ENCODE data around the gene ZNF10.

Gene ZNF10

DNA sequence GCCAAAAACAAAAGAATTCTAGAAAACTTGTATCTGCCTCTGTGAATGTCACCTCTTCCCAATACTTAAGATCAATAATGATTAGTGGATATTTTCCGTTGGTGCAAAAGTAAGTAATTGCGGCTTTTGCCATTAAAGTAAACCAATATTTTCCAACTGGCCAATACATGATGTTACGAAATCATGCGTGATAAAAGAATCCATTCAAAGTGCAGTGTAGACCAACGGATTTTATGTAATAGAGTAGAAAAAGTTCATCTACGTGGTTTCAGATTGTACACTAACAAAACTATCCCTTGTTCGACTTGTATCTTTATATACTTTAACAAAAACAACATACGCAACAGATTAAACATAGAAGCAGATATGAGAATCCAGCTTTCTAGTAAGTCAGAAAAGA, 50.2 kb downstream of the ZNF10 start:
- Histone ChIP-seq H3K36me3 (peaks cover 32% of the 10 kb centered on the region), H3K4me3 (ENCODE audit: low read depth, low read length) (no peak overlapping the region), H3K9me3 (peaks cover 13% of the 10 kb centered on the region), H3K27me3 (no peaks in the 10 kb centered on the region), H3K4me1 (no peaks in the 10 kb centered on the region; the same call in 1 of the 2 replicates)
- TF ChIP-seq, protein P1, sequence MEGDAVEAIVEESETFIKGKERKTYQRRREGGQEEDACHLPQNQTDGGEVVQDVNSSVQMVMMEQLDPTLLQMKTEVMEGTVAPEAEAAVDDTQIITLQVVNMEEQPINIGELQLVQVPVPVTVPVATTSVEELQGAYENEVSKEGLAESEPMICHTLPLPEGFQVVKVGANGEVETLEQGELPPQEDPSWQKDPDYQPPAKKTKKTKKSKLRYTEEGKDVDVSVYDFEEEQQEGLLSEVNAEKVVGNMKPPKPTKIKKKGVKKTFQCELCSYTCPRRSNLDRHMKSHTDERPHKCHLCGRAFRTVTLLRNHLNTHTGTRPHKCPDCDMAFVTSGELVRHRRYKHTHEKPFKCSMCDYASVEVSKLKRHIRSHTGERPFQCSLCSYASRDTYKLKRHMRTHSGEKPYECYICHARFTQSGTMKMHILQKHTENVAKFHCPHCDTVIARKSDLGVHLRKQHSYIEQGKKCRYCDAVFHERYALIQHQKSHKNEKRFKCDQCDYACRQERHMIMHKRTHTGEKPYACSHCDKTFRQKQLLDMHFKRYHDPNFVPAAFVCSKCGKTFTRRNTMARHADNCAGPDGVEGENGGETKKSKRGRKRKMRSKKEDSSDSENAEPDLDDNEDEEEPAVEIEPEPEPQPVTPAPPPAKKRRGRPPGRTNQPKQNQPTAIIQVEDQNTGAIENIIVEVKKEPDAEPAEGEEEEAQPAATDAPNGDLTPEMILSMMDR (IDR thresholded peaks at IDR 0.05; ENCODE audit: low read depth, low read length): no peak
- DNase-seq: no peak

DNA sequence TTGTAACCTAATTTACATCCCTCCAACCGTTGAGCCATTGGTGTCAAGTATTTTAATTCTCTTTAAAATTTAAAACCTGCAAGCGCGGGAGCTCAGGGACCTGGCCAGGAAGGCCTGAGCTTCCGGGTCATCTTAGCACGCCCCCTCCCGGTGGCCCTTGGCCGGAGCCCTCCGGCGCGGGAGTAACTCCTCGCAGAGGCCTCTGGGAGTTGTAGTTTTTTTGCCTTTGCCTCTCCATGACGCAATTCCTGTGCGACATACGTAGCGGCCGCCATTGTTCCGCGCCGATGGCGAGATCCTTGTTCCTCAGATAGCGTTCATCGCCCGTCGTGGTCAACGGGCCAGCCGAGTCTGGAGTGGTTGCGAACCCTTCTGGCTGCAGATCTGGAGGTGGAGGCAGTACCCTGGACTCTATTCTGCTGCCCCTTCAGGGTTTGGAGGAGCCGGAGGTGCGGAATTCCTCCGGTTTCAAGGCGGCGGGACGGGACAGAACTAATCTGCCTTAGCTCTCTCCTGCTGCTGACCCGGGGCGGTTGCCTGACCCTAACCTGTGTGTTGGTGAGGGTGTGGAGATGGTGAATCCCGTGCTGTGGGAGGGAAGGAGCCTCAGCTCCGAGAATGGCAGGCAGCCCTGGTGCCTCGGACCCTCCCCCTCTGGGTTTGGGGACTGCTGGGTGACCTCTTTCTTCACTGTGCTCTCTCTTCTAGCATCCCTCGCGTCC, 51.0 kb downstream of the ZNF10 start, which contains the start of gene ZNF268:
ZNF268 (plus strand) TSS at position 258 of the 722 bp plus-strand sequence. CDS start 503 bp downstream, outside the sequence.
- peaks cover 13% of the 10 kb centered on the region for H3K9me3 ChIP-seq
- TF ChIP-seq, protein P1 (IDR thresholded peaks at IDR 0.05; ENCODE audit: low read depth, low read length): peak; percentile 92
- no peaks in the 10 kb centered on the region for H3K27me3 ChIP-seq
- peak; percentile 96 for DNase-seq
- peak within 1 kb of the TSS; percentile 98 for H3K4me3 ChIP-seq (ENCODE audit: low read depth, low read length)
- no peaks in the 10 kb centered on the region; the same call in 1 of the 2 replicates for H3K4me1 ChIP-seq
- peaks cover 39% of the 10 kb centered on the region for H3K36me3 ChIP-seq

DNA sequence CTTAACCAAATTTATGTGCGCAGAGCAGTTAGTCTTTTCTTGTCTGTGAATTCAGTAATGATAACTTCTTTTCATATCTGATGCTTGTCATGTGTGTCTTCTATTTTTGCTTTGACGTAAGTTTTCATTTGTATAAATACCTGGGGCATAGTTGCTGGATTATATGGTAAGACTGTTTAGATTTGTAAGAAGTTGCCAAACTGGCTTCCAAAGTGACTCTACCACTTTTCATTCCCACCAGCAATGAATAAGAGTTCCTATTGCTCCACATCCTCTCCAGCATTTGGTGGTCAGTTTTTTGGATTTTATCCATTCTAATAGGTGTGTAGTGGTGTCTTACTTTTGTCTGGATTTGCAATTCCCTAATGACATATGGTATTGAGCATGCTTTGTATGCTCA, 59.7 kb downstream of the ZNF10 start:
- DNase-seq: no peak
- no peak overlapping the region for H3K4me3 ChIP-seq (ENCODE audit: low read depth, low read length)
- no peaks in the 10 kb centered on the region for H3K27me3 ChIP-seq
- H3K4me1 ChIP-seq: no peaks in the 10 kb centered on the region
- H3K9me3 ChIP-seq: peaks cover 17% of the 10 kb centered on the region
- H3K36me3 ChIP-seq: peaks cover 99% of the 10 kb centered on the region
- TF ChIP-seq, protein P1 (IDR thresholded peaks at IDR 0.05; ENCODE audit: low read depth, low read length): no peak

DNA sequence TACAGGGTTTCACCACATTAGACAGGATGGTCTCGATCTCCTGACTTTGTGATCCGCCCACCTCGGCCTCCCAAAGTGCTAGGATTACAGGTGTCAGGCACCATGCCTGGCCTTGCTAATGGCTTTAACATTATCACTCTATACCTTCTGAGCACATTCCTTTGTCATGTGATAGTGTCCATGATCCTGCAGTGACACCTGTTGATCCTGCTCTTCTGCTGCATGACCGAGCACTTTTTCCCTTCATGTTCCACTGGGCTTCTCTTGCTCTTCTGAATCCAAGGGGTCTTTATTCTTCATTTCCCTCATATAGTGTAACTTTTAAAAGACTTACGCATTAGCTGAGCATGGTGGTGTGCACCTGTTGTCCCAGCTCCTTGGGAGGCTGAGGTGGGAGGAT, 62.4 kb downstream of the ZNF10 start:
- no peak for DNase-seq
- H3K9me3 ChIP-seq: peaks cover 10% of the 10 kb centered on the region
- no peak overlapping the region for H3K4me3 ChIP-seq (ENCODE audit: low read depth, low read length)
- H3K27me3 ChIP-seq: no peaks in the 10 kb centered on the region
- TF ChIP-seq, protein P1 (IDR thresholded peaks at IDR 0.05; ENCODE audit: low read depth, low read length): no peak
- no peaks in the 10 kb centered on the region for H3K4me1 ChIP-seq
- H3K36me3 ChIP-seq: peaks cover 81% of the 10 kb centered on the region

DNA sequence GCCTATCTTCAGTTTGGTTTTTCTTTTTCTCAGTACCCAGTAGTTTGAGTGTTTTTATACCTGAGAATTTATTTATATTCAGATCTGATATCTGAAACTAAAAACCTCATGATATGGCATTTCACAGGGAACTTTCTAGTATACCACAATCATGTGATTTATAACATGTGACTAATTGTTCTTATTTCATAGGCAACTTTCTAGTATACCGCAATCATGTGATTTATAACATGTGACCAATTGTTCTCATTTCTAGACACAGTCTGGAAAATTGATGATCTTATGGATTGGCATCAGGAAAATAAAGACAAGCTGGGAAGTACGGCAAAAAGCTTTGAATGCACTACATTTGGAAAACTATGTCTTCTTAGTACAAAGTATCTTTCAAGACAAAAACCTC, 71.5 kb downstream of the ZNF10 start:
- peaks cover 22% of the 10 kb centered on the region for H3K9me3 ChIP-seq
- TF ChIP-seq, protein P1 (IDR thresholded peaks at IDR 0.05; ENCODE audit: low read depth, low read length): no peak

More for the DNA sequence above, 71.5 kb downstream of the ZNF10 start:
- no peak overlapping the region for H3K4me3 ChIP-seq (ENCODE audit: low read depth, low read length)
- no peak for DNase-seq
- H3K27me3 ChIP-seq: no peaks in the 10 kb centered on the region
- H3K4me1 ChIP-seq: no peaks in the 10 kb centered on the region
- peaks cover 39% of the 10 kb centered on the region for H3K36me3 ChIP-seq

All from BE2C (cell line).